ENCODE measurements around the gene TCF19. TPM values are rescaled to one million over a fixed set of nuclear protein-coding genes. Genes with fewer than 3 reads are reported as not detected.
"Not testable (repeated sequence)": the region's sequence is repeated elsewhere in the genome, so short reads cannot be mapped to it uniquely, and the experiment has no call there.

Gene TCF19
- total RNA-seq, 1 experiment from 2014 or later, result 13.9 TPM

DNA sequence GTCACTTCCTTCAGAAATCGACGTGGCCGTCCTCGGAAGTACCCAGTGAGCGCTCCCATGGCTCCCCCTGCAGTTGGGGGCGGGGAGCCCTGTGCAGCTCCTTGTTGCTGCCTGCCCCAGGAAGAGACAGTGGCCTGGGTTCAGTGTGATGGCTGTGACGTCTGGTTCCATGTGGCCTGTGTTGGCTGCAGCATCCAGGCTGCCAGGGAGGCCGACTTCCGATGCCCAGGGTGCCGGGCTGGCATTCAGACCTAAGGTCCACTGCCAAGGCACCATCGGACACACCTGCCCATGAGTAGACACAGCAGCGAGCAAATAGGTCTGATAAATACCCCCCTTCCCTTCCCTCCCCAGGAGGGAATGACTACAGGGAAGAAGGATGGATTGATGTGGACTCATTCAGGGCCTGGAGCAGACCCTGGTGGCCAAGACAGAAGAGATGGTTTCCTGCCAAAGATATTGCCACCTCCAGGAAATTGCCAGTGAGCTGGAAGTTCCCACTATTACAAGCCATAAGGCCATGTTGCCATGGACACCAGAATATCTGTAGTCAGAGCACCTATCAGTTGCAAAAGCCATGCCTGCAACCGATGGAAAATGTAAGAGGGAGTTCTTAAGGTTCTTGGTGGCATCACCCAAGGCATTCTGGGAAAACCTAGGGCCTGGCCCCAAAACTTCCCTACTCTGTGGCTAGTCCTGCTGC lies 4.2 kb downstream of the TCF19 start:
- Histone ChIP-seq H2AFZ (ENCODE audit: low read length) (no peak overlapping the region), H3K9me3 (ENCODE audit: low read length) (no peaks in the 10 kb centered on the region), H3K27me3 (ENCODE audit: low read length) (no peaks in the 10 kb centered on the region), H3K27ac (ENCODE audit: low read length) (no peak overlapping the region), H3K4me3 (ENCODE audit: low read length) (no peak overlapping the region), H3K36me3 (ENCODE audit: insufficient read depth, low read length) (peaks cover 3% of the 10 kb centered on the region), H3K4me1 (ENCODE audit: low read length) (peaks cover 44% of the 10 kb centered on the region), H4K20me1 (ENCODE audit: insufficient read depth, low read depth, low read length) (peaks cover 13% of the 10 kb centered on the region), H3K79me2 (ENCODE audit: low read length) (peaks cover 5% of the 10 kb centered on the region; the same call in 1 of the 2 replicates), H3K4me2 (ENCODE audit: low read depth, low read length, poor library complexity, severe bottlenecking) (no peak overlapping the region), H3K9me2 (replicated peaks; ENCODE audit: insufficient read depth, low read length) (no peaks in the 10 kb centered on the region), H3K9ac (ENCODE audit: low read length) (no peak overlapping the region)
- DNase-seq, result no peak

DNA sequence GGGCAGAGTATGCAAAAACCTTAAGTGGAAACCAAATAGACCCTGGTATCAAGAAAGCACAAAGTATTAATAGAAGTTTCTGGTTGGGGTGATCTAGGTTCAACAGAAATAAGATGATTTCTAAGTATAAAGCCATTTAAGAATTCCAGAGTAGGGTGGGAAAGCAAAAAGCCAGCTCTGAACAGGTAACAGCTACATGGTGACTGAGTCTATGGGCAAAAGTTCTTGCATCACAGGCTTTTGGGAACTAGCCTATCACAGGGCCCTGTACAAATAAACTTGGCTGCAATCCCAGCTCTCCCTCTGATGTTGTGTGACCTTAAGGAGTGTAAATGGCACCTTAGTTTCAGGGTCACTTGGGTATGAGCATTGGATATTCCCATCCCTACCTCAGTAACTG lies 5.5 kb downstream of the TCF19 start:
- no peaks in the 10 kb centered on the region for H3K9me2 ChIP-seq (replicated peaks; ENCODE audit: insufficient read depth, low read length)
- peaks cover 13% of the 10 kb centered on the region for H4K20me1 ChIP-seq (ENCODE audit: insufficient read depth, low read depth, low read length)
- H3K9me3 ChIP-seq (ENCODE audit: low read length), result no peaks in the 10 kb centered on the region
- no peak overlapping the region for H3K27ac ChIP-seq (ENCODE audit: low read length)
- H3K9ac ChIP-seq (ENCODE audit: low read length), result no peak overlapping the region
- no peak overlapping the region for H2AFZ ChIP-seq (ENCODE audit: low read length)
- peaks cover 3% of the 10 kb centered on the region for H3K36me3 ChIP-seq (ENCODE audit: insufficient read depth, low read length)
- no peak overlapping the region for H3K4me3 ChIP-seq (ENCODE audit: low read length)
- peaks cover 5% of the 10 kb centered on the region; the same call in 1 of the 2 replicates for H3K79me2 ChIP-seq (ENCODE audit: low read length)
- H3K27me3 ChIP-seq (ENCODE audit: low read length), result no peaks in the 10 kb centered on the region
- peaks cover 44% of the 10 kb centered on the region for H3K4me1 ChIP-seq (ENCODE audit: low read length)
- no peak overlapping the region for H3K4me2 ChIP-seq (ENCODE audit: low read depth, low read length, poor library complexity, severe bottlenecking)
- DNase-seq, result peak; percentile 54

- not testable (repeated sequence) for H3K27ac ChIP-seq (ENCODE audit: low read length); H2AFZ ChIP-seq (ENCODE audit: low read length); H3K9me3 ChIP-seq (ENCODE audit: low read length); H3K4me3 ChIP-seq (ENCODE audit: low read length); H3K27me3 ChIP-seq (ENCODE audit: low read length); H3K79me2 ChIP-seq (ENCODE audit: low read length); H3K36me3 ChIP-seq (ENCODE audit: insufficient read depth, low read length); H3K9ac ChIP-seq (ENCODE audit: low read length); H3K4me2 ChIP-seq (ENCODE audit: low read depth, low read length, poor library complexity, severe bottlenecking); DNase-seq; H3K9me2 ChIP-seq (replicated peaks; ENCODE audit: insufficient read depth, low read length)
- H4K20me1 ChIP-seq (ENCODE audit: insufficient read depth, low read depth, low read length), result peaks cover 13% of the 10 kb centered on the region
- H3K4me1 ChIP-seq (ENCODE audit: low read length), result peaks cover 38% of the 10 kb centered on the region
Measured at GRCh38 chr6:31164475-31165063, 6.2 kb downstream of the TCF19 start.

- not testable (repeated sequence) for H3K4me2 ChIP-seq (ENCODE audit: low read depth, low read length, poor library complexity, severe bottlenecking); H3K4me3 ChIP-seq (ENCODE audit: low read length); H3K9me2 ChIP-seq (replicated peaks; ENCODE audit: insufficient read depth, low read length); H3K36me3 ChIP-seq (ENCODE audit: insufficient read depth, low read length); H3K9me3 ChIP-seq (ENCODE audit: low read length); H3K9ac ChIP-seq (ENCODE audit: low read length); H3K27me3 ChIP-seq (ENCODE audit: low read length); H2AFZ ChIP-seq (ENCODE audit: low read length); H3K27ac ChIP-seq (ENCODE audit: low read length); DNase-seq; H3K79me2 ChIP-seq (ENCODE audit: low read length)
- Histone ChIP-seq H4K20me1 (ENCODE audit: insufficient read depth, low read depth, low read length) (peaks cover 13% of the 10 kb centered on the region), H3K4me1 (ENCODE audit: low read length) (peaks cover 32% of the 10 kb centered on the region)
Measured at GRCh38 chr6:31165064-31165832, 6.9 kb downstream of the TCF19 start.

GRCh38 chr6:31165986-31166385 lies 7.6 kb downstream of the TCF19 start:
- no peaks in the 10 kb centered on the region for H3K27me3 ChIP-seq (ENCODE audit: low read length)
- no peak overlapping the region for H3K9ac ChIP-seq (ENCODE audit: low read length)
- H3K27ac ChIP-seq (ENCODE audit: low read length), result no peak overlapping the region
- H2AFZ ChIP-seq (ENCODE audit: low read length), result no peak overlapping the region
- H3K4me1 ChIP-seq (ENCODE audit: low read length), result peaks cover 32% of the 10 kb centered on the region
- DNase-seq, result no peak
- H3K9me2 ChIP-seq (replicated peaks; ENCODE audit: insufficient read depth, low read length), result no peaks in the 10 kb centered on the region
- no peak overlapping the region for H3K4me3 ChIP-seq (ENCODE audit: low read length)
- peaks cover 3% of the 10 kb centered on the region for H3K36me3 ChIP-seq (ENCODE audit: insufficient read depth, low read length)
- H3K79me2 ChIP-seq (ENCODE audit: low read length), result no peaks in the 10 kb centered on the region
- no peaks in the 10 kb centered on the region for H3K9me3 ChIP-seq (ENCODE audit: low read length)
- no peak overlapping the region for H3K4me2 ChIP-seq (ENCODE audit: low read depth, low read length, poor library complexity, severe bottlenecking)
- peaks cover 13% of the 10 kb centered on the region for H4K20me1 ChIP-seq (ENCODE audit: insufficient read depth, low read depth, low read length)

DNA sequence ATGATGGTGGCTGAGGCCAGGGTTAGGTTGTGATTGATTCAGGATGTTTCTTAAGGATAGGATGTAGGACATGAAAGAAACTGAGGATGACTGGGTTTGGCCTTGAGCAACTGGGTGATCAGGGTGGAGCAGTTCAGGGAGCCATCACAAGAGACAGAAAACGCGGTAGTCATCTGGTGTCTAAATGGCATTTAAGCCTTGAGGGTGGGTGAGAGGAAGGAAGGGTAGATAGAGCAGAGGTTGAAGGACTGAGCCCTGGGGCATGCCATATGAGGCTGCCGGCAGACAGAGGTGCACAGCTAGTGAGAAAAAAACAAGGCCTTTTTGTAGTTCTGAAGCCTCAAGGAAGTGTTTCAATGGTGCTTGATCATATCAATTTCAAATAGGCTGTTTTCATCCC lies 10.2 kb downstream of the TCF19 start:
- DNase-seq, result no peak
- no peak overlapping the region for H2AFZ ChIP-seq (ENCODE audit: low read length)
- no peaks in the 10 kb centered on the region for H3K79me2 ChIP-seq (ENCODE audit: low read length)
- H3K9ac ChIP-seq (ENCODE audit: low read length), result no peak overlapping the region
- H3K9me2 ChIP-seq (replicated peaks; ENCODE audit: insufficient read depth, low read length), result no peaks in the 10 kb centered on the region
- H3K36me3 ChIP-seq (ENCODE audit: insufficient read depth, low read length), result no peaks in the 10 kb centered on the region
- no peaks in the 10 kb centered on the region for H3K9me3 ChIP-seq (ENCODE audit: low read length)
- H3K4me2 ChIP-seq (ENCODE audit: low read depth, low read length, poor library complexity, severe bottlenecking), result no peak overlapping the region
- H3K4me3 ChIP-seq (ENCODE audit: low read length), result no peak overlapping the region
- peaks cover under 1% of the 10 kb centered on the region; the same call in 1 of the 2 replicates for H4K20me1 ChIP-seq (ENCODE audit: insufficient read depth, low read depth, low read length)
- peaks cover 18% of the 10 kb centered on the region for H3K4me1 ChIP-seq (ENCODE audit: low read length)
- H3K27me3 ChIP-seq (ENCODE audit: low read length), result no peaks in the 10 kb centered on the region
- no peak overlapping the region for H3K27ac ChIP-seq (ENCODE audit: low read length)

DNA sequence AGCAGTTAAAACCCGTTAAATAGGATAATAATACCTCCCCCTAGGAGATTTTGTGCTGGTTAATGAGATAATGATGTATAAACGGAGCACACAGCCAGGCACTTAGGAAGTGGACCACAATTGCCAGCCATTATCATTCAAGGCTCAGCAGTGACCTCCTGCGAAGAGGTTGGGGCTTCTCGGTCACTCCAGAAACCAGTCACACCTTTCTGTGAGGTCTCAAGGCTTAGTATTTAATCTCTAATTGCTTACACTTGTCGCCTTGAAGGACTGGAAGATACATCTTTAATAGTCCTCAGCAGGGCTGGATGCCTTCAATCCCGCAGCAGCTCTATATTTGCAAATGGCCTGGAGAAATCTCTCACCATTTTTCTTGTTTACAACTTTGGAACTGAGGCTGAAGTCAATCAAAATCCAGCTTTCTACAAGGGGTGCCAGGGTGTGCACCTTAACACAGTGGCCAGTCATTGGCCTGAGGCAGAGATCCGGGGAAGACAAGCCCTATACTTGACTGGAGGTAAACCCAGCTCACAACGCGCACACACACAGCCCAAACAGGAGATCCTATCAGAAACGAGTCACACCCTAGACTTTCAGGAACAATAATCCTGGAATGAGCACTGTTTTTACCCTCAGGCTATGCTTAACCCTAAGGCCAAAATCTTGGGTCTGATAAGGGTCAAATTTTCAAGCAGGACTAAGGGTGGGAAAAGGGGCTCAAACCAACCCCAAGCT lies 10.9 kb downstream of the TCF19 start:
- no peak overlapping the region for H3K27ac ChIP-seq (ENCODE audit: low read length)
- no peak overlapping the region for H3K4me3 ChIP-seq (ENCODE audit: low read length)
- H3K4me2 ChIP-seq (ENCODE audit: low read depth, low read length, poor library complexity, severe bottlenecking), result no peak overlapping the region
- no peak overlapping the region for H2AFZ ChIP-seq (ENCODE audit: low read length)
- no peaks in the 10 kb centered on the region for H4K20me1 ChIP-seq (ENCODE audit: insufficient read depth, low read depth, low read length)
- H3K27me3 ChIP-seq (ENCODE audit: low read length), result no peaks in the 10 kb centered on the region
- H3K9me2 ChIP-seq (replicated peaks; ENCODE audit: insufficient read depth, low read length), result no peaks in the 10 kb centered on the region
- H3K36me3 ChIP-seq (ENCODE audit: insufficient read depth, low read length), result no peaks in the 10 kb centered on the region
- DNase-seq, result no peak
- H3K4me1 ChIP-seq (ENCODE audit: low read length), result peaks cover 12% of the 10 kb centered on the region
- no peak overlapping the region for H3K9ac ChIP-seq (ENCODE audit: low read length)
- no peaks in the 10 kb centered on the region for H3K79me2 ChIP-seq (ENCODE audit: low read length)
- no peaks in the 10 kb centered on the region for H3K9me3 ChIP-seq (ENCODE audit: low read length)
